ENCODE data around the gene RIN2. TPM values are rescaled to one million over a fixed set of nuclear protein-coding genes. Genes with fewer than 3 reads are reported as not detected.

The RIN2 gene
- total and polyA plus RNA-seq, 7 donors: 4.4 to 33.4 (median 18.9) TPM

DNA sequence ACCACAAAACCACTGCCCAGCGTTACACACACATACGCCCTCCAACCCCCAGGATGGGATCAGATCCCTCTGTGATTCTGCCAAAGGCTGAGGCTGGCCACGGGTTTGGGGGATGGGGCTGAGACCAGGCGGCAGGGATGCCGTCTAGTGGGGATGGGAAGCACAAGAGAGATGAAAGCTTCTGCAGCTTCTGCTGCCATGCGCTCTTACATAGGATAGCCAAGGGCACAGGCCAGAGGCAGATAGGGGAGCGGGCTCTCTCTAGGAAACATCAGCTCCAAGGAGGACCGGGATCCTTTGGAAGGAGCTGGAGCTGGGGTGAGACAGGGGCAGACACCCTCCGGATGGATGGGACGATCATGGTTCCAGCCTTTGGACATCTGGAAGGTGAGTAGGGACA is 18.7 kb upstream of the RIN2 start:
- Histone ChIP-seq H3K27ac (no peak overlapping the region), H3K4me1 (peaks cover 23% of the 10 kb centered on the region), H3K4me3 (no peak overlapping the region), H3K27me3 (ENCODE audit: insufficient read depth in 3 of 3, low read length in 2 of 3) (no peaks in the 10 kb centered on the region), H3K9me3 (no peaks in the 10 kb centered on the region), H3K36me3 (ENCODE audit: insufficient read depth in 1 of 2, low read depth in 1 of 2) (no peaks in the 10 kb centered on the region)
- no peak for ATAC-seq
- DNase-seq: no peak
- intact Hi-C loops (cut with DNase I): loop anchor here in 1 of 2 donors (5.0 kb wide), 1 partner anchor 47 kb away; no protein-coding TSS in a partner anchor
- TF ChIP-seq, protein P1, sequence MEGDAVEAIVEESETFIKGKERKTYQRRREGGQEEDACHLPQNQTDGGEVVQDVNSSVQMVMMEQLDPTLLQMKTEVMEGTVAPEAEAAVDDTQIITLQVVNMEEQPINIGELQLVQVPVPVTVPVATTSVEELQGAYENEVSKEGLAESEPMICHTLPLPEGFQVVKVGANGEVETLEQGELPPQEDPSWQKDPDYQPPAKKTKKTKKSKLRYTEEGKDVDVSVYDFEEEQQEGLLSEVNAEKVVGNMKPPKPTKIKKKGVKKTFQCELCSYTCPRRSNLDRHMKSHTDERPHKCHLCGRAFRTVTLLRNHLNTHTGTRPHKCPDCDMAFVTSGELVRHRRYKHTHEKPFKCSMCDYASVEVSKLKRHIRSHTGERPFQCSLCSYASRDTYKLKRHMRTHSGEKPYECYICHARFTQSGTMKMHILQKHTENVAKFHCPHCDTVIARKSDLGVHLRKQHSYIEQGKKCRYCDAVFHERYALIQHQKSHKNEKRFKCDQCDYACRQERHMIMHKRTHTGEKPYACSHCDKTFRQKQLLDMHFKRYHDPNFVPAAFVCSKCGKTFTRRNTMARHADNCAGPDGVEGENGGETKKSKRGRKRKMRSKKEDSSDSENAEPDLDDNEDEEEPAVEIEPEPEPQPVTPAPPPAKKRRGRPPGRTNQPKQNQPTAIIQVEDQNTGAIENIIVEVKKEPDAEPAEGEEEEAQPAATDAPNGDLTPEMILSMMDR (IDR thresholded peaks at IDR 0.05): no peak
- WGBS, 3 donors: 87 to 93% (median 91%) methylated on average over 10 of the region's 10 CpGs

DNA sequence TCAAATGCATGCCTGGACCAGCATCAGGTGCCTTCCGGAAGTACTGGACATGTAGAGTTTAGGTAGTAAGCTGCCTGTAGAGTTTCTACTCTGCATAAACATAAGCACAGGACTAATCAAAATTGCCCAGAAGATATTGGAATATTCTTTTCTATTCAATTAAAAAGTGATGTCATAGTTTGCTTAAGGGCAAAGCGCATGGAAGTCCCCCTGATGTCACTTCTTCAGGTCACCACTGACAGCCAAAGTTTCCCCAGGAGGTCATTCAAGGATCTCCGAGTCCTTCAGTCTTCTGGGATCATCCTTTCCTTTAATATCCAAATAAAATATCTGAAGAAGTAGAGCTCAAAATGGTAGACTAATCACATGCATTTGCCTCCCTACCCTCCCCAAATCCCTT is 17.5 kb upstream of the RIN2 start:
- no peak for DNase-seq
- H3K4me1 ChIP-seq: peaks cover 12% of the 10 kb centered on the region
- H3K27me3 ChIP-seq (ENCODE audit: insufficient read depth in 3 of 3, low read length in 2 of 3): no peaks in the 10 kb centered on the region
- no peaks in the 10 kb centered on the region for H3K36me3 ChIP-seq (ENCODE audit: insufficient read depth in 1 of 2, low read depth in 1 of 2)
- no peak overlapping the region for H3K4me3 ChIP-seq
- intact Hi-C loops (cut with DNase I): no loop called here
- TF ChIP-seq, protein P1 (IDR thresholded peaks at IDR 0.05): no peak
- H3K9me3 ChIP-seq: no peaks in the 10 kb centered on the region
- ATAC-seq: no peak
- 77 to 94% (median 80%) methylated on average over 3 of the region's 3 CpGs for WGBS, 3 donors
- no peak overlapping the region for H3K27ac ChIP-seq

DNA sequence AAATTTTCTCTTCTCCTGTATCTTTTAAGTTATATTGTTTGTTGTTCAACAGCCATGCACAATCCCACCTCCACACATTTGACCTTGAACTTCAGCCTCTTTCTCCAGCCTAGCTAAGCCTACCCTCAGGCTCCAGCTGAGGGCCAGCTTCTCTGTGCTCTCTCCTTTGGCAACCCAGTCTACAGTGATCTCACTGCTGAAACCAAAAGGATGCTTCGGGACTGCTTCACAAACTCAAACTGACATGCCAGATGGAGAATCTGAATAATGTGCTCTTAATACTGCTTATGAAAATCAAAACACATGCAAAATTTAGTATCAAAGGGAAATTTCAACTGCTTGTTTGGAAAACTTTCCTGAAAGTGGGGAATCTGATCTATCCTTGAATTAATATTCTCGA is 16.1 kb upstream of the RIN2 start:
- TF ChIP-seq, protein P1 (IDR thresholded peaks at IDR 0.05): no peak
- no peaks in the 10 kb centered on the region for H3K9me3 ChIP-seq
- H3K4me3 ChIP-seq: no peak overlapping the region
- H3K36me3 ChIP-seq (ENCODE audit: insufficient read depth in 1 of 2, low read depth in 1 of 2): no peaks in the 10 kb centered on the region
- H3K27me3 ChIP-seq (ENCODE audit: insufficient read depth in 3 of 3, low read length in 2 of 3): no peaks in the 10 kb centered on the region
- peaks cover 8% of the 10 kb centered on the region for H3K4me1 ChIP-seq
- ATAC-seq (no peak), DNase-seq (no peak)
- no peak overlapping the region for H3K27ac ChIP-seq
- intact Hi-C loops (cut with DNase I): no loop called here
- 51 to 72% (median 55%) methylated on average over 2 of the region's 2 CpGs for WGBS, 3 donors

DNA sequence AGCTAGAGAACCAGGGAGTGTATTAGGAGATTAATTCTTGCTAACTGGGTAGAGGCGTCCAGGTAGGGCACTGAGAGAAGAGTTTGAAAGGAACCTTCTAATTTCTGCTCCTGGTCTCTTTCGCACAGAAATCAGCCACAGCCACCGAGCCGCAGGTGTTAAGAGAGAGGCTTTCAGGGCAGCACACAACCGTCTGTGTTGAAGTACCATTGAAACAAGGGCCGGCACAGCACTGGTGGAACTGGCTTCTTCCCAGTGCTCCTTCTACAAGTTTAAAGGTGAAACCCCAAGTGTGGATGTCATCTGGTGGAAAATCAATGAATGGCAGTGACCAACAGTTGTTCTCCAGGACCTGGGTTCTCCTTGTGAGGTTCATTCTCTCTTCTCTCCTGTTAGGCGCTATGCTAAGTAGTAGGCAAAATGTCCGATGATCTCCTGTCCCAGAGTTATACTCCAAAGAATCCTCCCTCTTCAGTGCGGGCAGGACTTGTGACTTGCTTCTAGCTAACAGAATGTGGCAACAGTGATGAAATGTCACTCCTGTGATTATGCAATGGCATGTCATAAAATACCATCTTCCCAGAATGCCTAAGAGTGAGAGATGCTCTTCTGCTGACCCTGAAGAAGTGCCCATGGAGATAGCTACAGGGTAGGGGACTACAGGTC is 15.0 kb upstream of the RIN2 start:
- no peaks in the 10 kb centered on the region for H3K9me3 ChIP-seq
- H3K27me3 ChIP-seq (ENCODE audit: insufficient read depth in 3 of 3, low read length in 2 of 3): no peaks in the 10 kb centered on the region
- no peak overlapping the region for H3K4me3 ChIP-seq
- TF ChIP-seq, protein P1 (IDR thresholded peaks at IDR 0.05): no peak
- peaks cover 8% of the 10 kb centered on the region for H3K4me1 ChIP-seq
- H3K27ac ChIP-seq: peak overlapping the region; percentile 64
- DNase-seq (no peak), ATAC-seq (peak; percentile 75 to 87 (median 86))
- H3K36me3 ChIP-seq (ENCODE audit: insufficient read depth in 1 of 2, low read depth in 1 of 2): no peaks in the 10 kb centered on the region
- WGBS, 3 donors: 72 to 84% (median 78%) methylated on average over 9 of the region's 9 CpGs
- intact Hi-C loops (cut with DNase I): no loop called here

DNA sequence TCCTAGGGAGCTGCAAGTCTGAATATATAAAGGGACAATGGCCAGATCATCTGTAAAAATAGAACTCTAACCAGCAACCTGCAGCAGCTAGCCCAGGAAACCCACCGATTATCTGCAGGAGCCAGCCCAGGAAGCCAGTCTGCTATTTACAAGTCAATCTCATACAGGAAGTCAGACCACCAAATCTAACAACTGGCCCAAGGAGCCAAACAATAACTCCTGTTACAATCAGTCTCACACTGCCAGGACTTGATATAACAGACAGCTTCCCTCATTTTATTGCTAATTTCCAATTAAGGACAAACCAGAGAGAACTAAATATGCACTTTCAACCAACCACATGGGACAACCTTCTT is 14.4 kb upstream of the RIN2 start:
- no peaks in the 10 kb centered on the region for H3K9me3 ChIP-seq
- peaks cover 8% of the 10 kb centered on the region for H3K4me1 ChIP-seq
- 32 to 65% (median 55%) methylated on average over 1 of the region's 1 CpG for whole genome bisulfite sequencing, 3 donors
- intact Hi-C loops (cut with DNase I): no loop called here
- H3K27me3 ChIP-seq (ENCODE audit: insufficient read depth in 3 of 3, low read length in 2 of 3): no peaks in the 10 kb centered on the region
- H3K4me3 ChIP-seq: no peak overlapping the region
- peak overlapping the region; percentile 64 for H3K27ac ChIP-seq
- DNase-seq: no peak
- ATAC-seq: no peak
- TF ChIP-seq, protein P1 (IDR thresholded peaks at IDR 0.05): no peak
- H3K36me3 ChIP-seq (ENCODE audit: insufficient read depth in 1 of 2, low read depth in 1 of 2): no peaks in the 10 kb centered on the region

All from psoas muscle (tissue), 8 donors.